ENCODE results near the gene PRELID1.
"Not testable (repeated sequence)": the region's sequence is repeated elsewhere in the genome, so short reads cannot be mapped to it uniquely, and the experiment has no call there.

The PRELID1 gene

GRCh38 chr5:177339107-177339638 is 35.6 kb downstream of the PRELID1 start:
- Histone ChIP-seq H3K4me3 (ENCODE audit: insufficient read depth, low read length, poor library complexity, severe bottlenecking) (no peak overlapping the region), H3K9me2 (replicated peaks; ENCODE audit: insufficient read depth, low read length) (no peaks in the 10 kb centered on the region), H3K9me3 (ENCODE audit: insufficient read depth, low read length) (no peaks in the 10 kb centered on the region), H3K36me3 (ENCODE audit: low read length) (peaks cover 9% of the 10 kb centered on the region; the same call in 1 of the 2 replicates), H3K9ac (ENCODE audit: low read length) (no peak overlapping the region), H2AFZ (ENCODE audit: low read depth, low read length, severe bottlenecking) (no peak overlapping the region), H3K27me3 (ENCODE audit: low read length) (no peaks in the 10 kb centered on the region), H3F3A (ENCODE audit: insufficient read depth) (no peaks in the 10 kb centered on the region), H3K27ac (ENCODE audit: low read depth, low read length) (no peak overlapping the region), H3K79me2 (ENCODE audit: insufficient read depth, low read length) (peaks cover 44% of the 10 kb centered on the region), H3K4me2 (ENCODE audit: low read depth, low read length, poor library complexity, severe bottlenecking) (no peak overlapping the region), H4K20me1 (ENCODE audit: low read depth, low read length) (no peaks in the 10 kb centered on the region; the same call in 1 of the 2 replicates)
- TF ChIP-seq CTCF (IDR thresholded peaks at IDR 0.05; ENCODE audit: insufficient read depth, low read length, poor library complexity, severe bottlenecking) (no peak), EZH2phosphoT487 (conservative IDR thresholded peaks at IDR 0.05; ENCODE audit: low read length) (no peak)

- H3K9me2 ChIP-seq (replicated peaks; ENCODE audit: insufficient read depth, low read length); H3K4me2 ChIP-seq (ENCODE audit: low read depth, low read length, poor library complexity, severe bottlenecking); H3K9me3 ChIP-seq (ENCODE audit: insufficient read depth, low read length); H4K20me1 ChIP-seq (ENCODE audit: low read depth, low read length); H2AFZ ChIP-seq (ENCODE audit: low read depth, low read length, severe bottlenecking); H3K27me3 ChIP-seq (ENCODE audit: low read length); H3F3A ChIP-seq (ENCODE audit: insufficient read depth); H3K9ac ChIP-seq (ENCODE audit: low read length); H3K4me3 ChIP-seq (ENCODE audit: insufficient read depth, low read length, poor library complexity, severe bottlenecking); H3K27ac ChIP-seq (ENCODE audit: low read depth, low read length): not testable (repeated sequence)
- Histone ChIP-seq H3K79me2 (ENCODE audit: insufficient read depth, low read length) (peaks cover 77% of the 10 kb centered on the region), H3K36me3 (ENCODE audit: low read length) (peaks cover 14% of the 10 kb centered on the region; the same call in 1 of the 2 replicates)
Observed at GRCh38 chr5:177343000-177343399, 39.4 kb downstream of the PRELID1 start.

GRCh38 chr5:177343777-177344176 is 40.2 kb downstream of the PRELID1 start:
- Histone ChIP-seq H3K9me2 (replicated peaks; ENCODE audit: insufficient read depth, low read length) (no peaks in the 10 kb centered on the region), H3K27ac (ENCODE audit: low read depth, low read length) (no peak overlapping the region), H3K4me3 (ENCODE audit: insufficient read depth, low read length, poor library complexity, severe bottlenecking) (no peak overlapping the region), H3F3A (ENCODE audit: insufficient read depth) (no peaks in the 10 kb centered on the region), H2AFZ (ENCODE audit: low read depth, low read length, severe bottlenecking) (no peak overlapping the region), H3K4me2 (ENCODE audit: low read depth, low read length, poor library complexity, severe bottlenecking) (no peak overlapping the region), H3K9me3 (ENCODE audit: insufficient read depth, low read length) (no peaks in the 10 kb centered on the region), H3K36me3 (ENCODE audit: low read length) (peaks cover 15% of the 10 kb centered on the region; the same call in 1 of the 2 replicates), H4K20me1 (ENCODE audit: low read depth, low read length) (no peaks in the 10 kb centered on the region; the same call in 1 of the 2 replicates), H3K27me3 (ENCODE audit: low read length) (no peaks in the 10 kb centered on the region), H3K79me2 (ENCODE audit: insufficient read depth, low read length) (peaks cover 83% of the 10 kb centered on the region), H3K9ac (ENCODE audit: low read length) (no peak overlapping the region)
- TF ChIP-seq EZH2phosphoT487 (conservative IDR thresholded peaks at IDR 0.05; ENCODE audit: low read length) = no peak
- TF ChIP-seq CTCF (IDR thresholded peaks at IDR 0.05; ENCODE audit: insufficient read depth, low read length, poor library complexity, severe bottlenecking) = no peak

GRCh38 chr5:177344891-177345290 is 41.3 kb downstream of the PRELID1 start:
- H3K79me2 ChIP-seq (ENCODE audit: insufficient read depth, low read length) = peaks cover 83% of the 10 kb centered on the region
- no peak overlapping the region for H3K27ac ChIP-seq (ENCODE audit: low read depth, low read length)
- no peak overlapping the region for H2AFZ ChIP-seq (ENCODE audit: low read depth, low read length, severe bottlenecking)
- TF ChIP-seq CTCF (IDR thresholded peaks at IDR 0.05; ENCODE audit: insufficient read depth, low read length, poor library complexity, severe bottlenecking) (no peak), EZH2phosphoT487 (conservative IDR thresholded peaks at IDR 0.05; ENCODE audit: low read length) (no peak)
- peaks cover 15% of the 10 kb centered on the region; the same call in 1 of the 2 replicates for H3K36me3 ChIP-seq (ENCODE audit: low read length)
- no peaks in the 10 kb centered on the region; the same call in 1 of the 2 replicates for H4K20me1 ChIP-seq (ENCODE audit: low read depth, low read length)
- no peaks in the 10 kb centered on the region for H3F3A ChIP-seq (ENCODE audit: insufficient read depth)
- no peak overlapping the region for H3K4me3 ChIP-seq (ENCODE audit: insufficient read depth, low read length, poor library complexity, severe bottlenecking)
- H3K9ac ChIP-seq (ENCODE audit: low read length) = no peak overlapping the region
- H3K4me2 ChIP-seq (ENCODE audit: low read depth, low read length, poor library complexity, severe bottlenecking) = no peak overlapping the region
- no peaks in the 10 kb centered on the region for H3K9me3 ChIP-seq (ENCODE audit: insufficient read depth, low read length)
- no peaks in the 10 kb centered on the region for H3K9me2 ChIP-seq (replicated peaks; ENCODE audit: insufficient read depth, low read length)
- H3K27me3 ChIP-seq (ENCODE audit: low read length) = no peaks in the 10 kb centered on the region
